GM23338 (cell line): ENCODE measurements around the gene DAPK3. TPM values are rescaled to one million over a fixed set of nuclear protein-coding genes. Genes with fewer than 3 reads are reported as not detected.

ENCODE experiments used
- ATAC-seq: fragments of 200-7000 bp; cut with Tn5 transposase; 3 replicates; pipeline ENCODE4 v1.9.1; 2020
- DNase-seq: peaks from one replicate; pipeline ENCODE4 v3.0.0-alpha.2; 2015; ENCODE audit warnings: low spot score
- H2AFZ ChIP-seq: fragments of 200-600 bp; sonication (generic); 2 replicates; pipeline ENCODE4 v1.8.0; 2016; ENCODE audit warnings: antibody characterized with exemption, mild to moderate bottlenecking, moderate library complexity
- H3F3A ChIP-seq: fragments of 200-600 bp; sonication (generic); replicated peaks from 2 replicates; pipeline ENCODE4 v1.8.0; 2017; ENCODE audit warnings: antibody characterized with exemption, mixed run types, low read depth
- H3K27ac ChIP-seq: fragments of 200-600 bp; sonication (generic); 2 replicates; pipeline ENCODE4 v1.6.1; 2016; ENCODE audit warnings: low read depth
- H3K27me3 ChIP-seq: fragments of 200-600 bp; sonication (generic); 2 replicates; pipeline ENCODE4 v1.8.0; 2016; ENCODE audit warnings: mild to moderate bottlenecking, mixed run types, moderate library complexity; ENCODE audit not compliant: insufficient read depth
- H3K36me3 ChIP-seq: fragments of 200-600 bp; sonication (generic); 2 replicates; pipeline ENCODE4 v1.8.0; 2016; ENCODE audit warnings: mild to moderate bottlenecking; ENCODE audit not compliant: insufficient read depth
- H3K4me1 ChIP-seq: fragments of 200-600 bp; sonication (generic); 2 replicates; pipeline ENCODE4 v1.8.0; 2016; ENCODE audit warnings: mild to moderate bottlenecking, moderate library complexity; ENCODE audit not compliant: insufficient read depth
- H3K4me2 ChIP-seq: fragments of 200-600 bp; sonication (generic); 2 replicates; pipeline ENCODE4 v1.7.1; 2017; ENCODE audit warnings: mixed run types
- H3K4me3 ChIP-seq: fragments of 200-600 bp; sonication (generic); 2 replicates; pipeline ENCODE4 v1.6.1; 2016; ENCODE audit warnings: mixed run types
- H3K79me2 ChIP-seq: fragments of 200-600 bp; sonication (generic); replicated peaks from 2 replicates; pipeline ENCODE4 v1.8.0; 2017; ENCODE audit warnings: mild to moderate bottlenecking; ENCODE audit not compliant: insufficient read depth
- H3K9me2 ChIP-seq: fragments of 200-600 bp; sonication (generic); 2 replicates; pipeline ENCODE4 v1.8.0; 2017; ENCODE audit not compliant: insufficient read depth
- H4K20me1 ChIP-seq: fragments of 200-600 bp; sonication (generic); replicated peaks from 2 replicates; pipeline ENCODE4 v1.8.0; 2017; ENCODE audit warnings: mild to moderate bottlenecking; ENCODE audit not compliant: insufficient read depth
- H3K27ac Mint-ChIP-seq: 2 replicates; pipeline ENCODE4 v1.8.0; 2020; ENCODE audit warnings: inconsistent platforms, mild to moderate bottlenecking, moderate library complexity, mixed read lengths
- H3K27me3 Mint-ChIP-seq: 3 replicates; pipeline ENCODE4 v1.8.0; 2022; ENCODE audit warnings: low read depth, mild to moderate bottlenecking, moderate library complexity, mixed read lengths, inconsistent platforms; ENCODE audit not compliant: insufficient read depth, poor library complexity
- H3K36me3 Mint-ChIP-seq: 3 replicates; pipeline ENCODE4 v1.8.0; 2021; ENCODE audit warnings: low read depth, mild to moderate bottlenecking, inconsistent platforms, moderate library complexity, mixed read lengths
- H3K4me1 Mint-ChIP-seq: 3 replicates; pipeline ENCODE4 v1.8.0; 2020; ENCODE audit warnings: mild to moderate bottlenecking, inconsistent platforms, mixed read lengths
- H3K4me3 Mint-ChIP-seq: 3 replicates; pipeline ENCODE4 v1.8.0; 2021; ENCODE audit warnings: moderate library complexity, mild to moderate bottlenecking, inconsistent platforms, mixed read lengths
- H3K9me3 Mint-ChIP-seq: 3 replicates; pipeline ENCODE4 v1.8.0; 2020; ENCODE audit warnings: moderate library complexity, mild to moderate bottlenecking, inconsistent platforms, mixed read lengths
- CREB1 ChIP-seq: fragments of 250-450 bp; sonication (Bioruptor Pico); IDR thresholded peaks from 2 replicates; pipeline ENCODE4 v1.5.0; 2020; ENCODE audit warnings: low read depth, mild to moderate bottlenecking, moderate library complexity
- CTCF ChIP-seq, 2 experiments: fragments of 200-600 bp in 1 of 2; sonication (generic) in 1 of 2; conservative IDR thresholded peaks; 2 replicates each; pipeline versions ENCODE4 v1.5.1 to v1.6.1; 2016 to 2017; ENCODE audit warnings: antibody characterized with exemption in 2 of 2, low read depth in 2 of 2, mild to moderate bottlenecking in 2 of 2, moderate library complexity in 1 of 2
- ETS1 ChIP-seq: IDR thresholded peaks from 2 replicates; pipeline ENCODE4 v1.6.1; 2016; ENCODE audit warnings: antibody characterized with exemption
- EZH2 ChIP-seq: fragments of 200-600 bp; sonication (generic); IDR thresholded peaks from one replicate; pipeline ENCODE4 v1.8.0; 2017; ENCODE audit warnings: antibody characterized with exemption, mild to moderate bottlenecking, low read depth; ENCODE audit not compliant: unreplicated experiment
- EZH2phosphoT487 ChIP-seq: fragments of 200-600 bp; sonication (generic); IDR thresholded peaks from one replicate; pipeline ENCODE4 v1.8.1; 2018; ENCODE audit warnings: antibody characterized with exemption; ENCODE audit not compliant: unreplicated experiment
- JUNB ChIP-seq: IDR thresholded peaks from one replicate; pipeline ENCODE4 v1.6.1; 2016; ENCODE audit warnings: antibody characterized with exemption; ENCODE audit not compliant: unreplicated experiment
- NANOG ChIP-seq: IDR thresholded peaks from 2 replicates; pipeline ENCODE4 v1.6.1; 2016; ENCODE audit warnings: antibody characterized with exemption, borderline replicate concordance
- POLR2AphosphoS5 ChIP-seq: IDR thresholded peaks from 2 replicates; pipeline ENCODE4 v1.6.1; 2016; ENCODE audit warnings: antibody characterized with exemption, low read depth
- REST ChIP-seq: IDR thresholded peaks from one replicate; pipeline ENCODE4 v1.6.1; 2018; ENCODE audit warnings: antibody characterized with exemption; ENCODE audit not compliant: unreplicated experiment
- STAT1 ChIP-seq: IDR thresholded peaks from one replicate; pipeline ENCODE4 v1.6.1; 2016; ENCODE audit warnings: antibody characterized with exemption; ENCODE audit not compliant: unreplicated experiment
- ZNF114 ChIP-seq: fragments of 250-450 bp; sonication (Bioruptor Pico); IDR thresholded peaks from 2 replicates; pipeline ENCODE4 v1.5.0; 2020; ENCODE audit warnings: mild to moderate bottlenecking, moderate library complexity
- ZNF331 ChIP-seq: fragments of 250-450 bp; sonication (Bioruptor Pico); IDR thresholded peaks from 2 replicates; pipeline ENCODE4 v1.5.0; 2020; ENCODE audit warnings: low read depth, mild to moderate bottlenecking, moderate library complexity
- ZNF462 ChIP-seq: fragments of 250-450 bp; sonication (Bioruptor Pico); IDR thresholded peaks from 2 replicates; pipeline ENCODE4 v1.5.0; 2020; ENCODE audit warnings: mild to moderate bottlenecking, moderate library complexity
- polyA plus RNA-seq: library from polyadenylated mRNA; unstranded; fragments of >200 nt; fragmentation: Nextera tagmentation; extraction: Ambion mirVana; gene quantifications from 2 replicates; pipeline ENCODE4 v1.2.1, GENCODE V29; 2016
- total RNA-seq: library from RNA; depleted of rRNA; stranded (reverse); fragments of >200 nt; shearing (Covaris generic); gene quantifications from 2 replicates; pipeline ENCODE4 v1.2.3, GENCODE V29; 2014

The DAPK3 gene
- total and polyA plus RNA-seq, 2 experiments from 2014 or later, result 32.1 to 95.6 TPM

GRCh38 chr19:3949997-3950859 lies 20.7 kb downstream of the DAPK3 start:
- Histone ChIP-seq H3K27me3 (no peaks in the 10 kb centered on the region), H2AFZ (no peak overlapping the region), H3K4me1 (peaks cover 9% of the 10 kb centered on the region; the same call in 1 of the 2 replicates), H4K20me1 (no peaks in the 10 kb centered on the region; the same call in 1 of the 2 replicates), H3K4me3 (no peak overlapping the region), H3K36me3 (no peaks in the 10 kb centered on the region; the same call in 1 of the 2 replicates), H3K27ac (no peak overlapping the region), H3K79me2 (no peaks in the 10 kb centered on the region), H3K4me2 (no peak overlapping the region), H3K9me2 (no peaks in the 10 kb centered on the region), H3F3A (0 out of 2 replicates have a peak, but pooled peaks cover 3% of the 10 kb centered on the region)
- no peak; the same call in 1 of the 3 replicates for ATAC-seq
- no peak for TF ChIP-seq EZH2
- TF ChIP-seq ZNF114 (CRISPR knock-in tag), result no peak
- no peak for TF ChIP-seq STAT1
- no peak for TF ChIP-seq ZNF331
- no peak for TF ChIP-seq JUNB
- no peak for TF ChIP-seq REST
- no peak for TF ChIP-seq EZH2phosphoT487
- TF ChIP-seq NANOG, result no peak
- TF ChIP-seq ZNF462 (CRISPR knock-in tag), result no peak
- TF ChIP-seq CTCF (conservative IDR thresholded peaks at IDR 0.05; ENCODE audit: low read depth in 2 of 2), result no peak
- no peak for TF ChIP-seq ETS1
- TF ChIP-seq CREB1, result no peak
- no peak for TF ChIP-seq POLR2AphosphoS5
- H3K4me3 Mint-ChIP-seq, result no peak overlapping the region
- no peak for DNase-seq
- peaks cover 9% of the 10 kb centered on the region; the same call in 2 of the 3 replicates for H3K4me1 Mint-ChIP-seq
- peaks cover 3% of the 10 kb centered on the region; the same call in 2 of the 3 replicates for H3K36me3 Mint-ChIP-seq
- peaks cover 16% of the 10 kb centered on the region for H3K27me3 Mint-ChIP-seq
- no peak overlapping the region for H3K27ac Mint-ChIP-seq
- no peaks in the 10 kb centered on the region; the same call in 1 of the 3 replicates for H3K9me3 Mint-ChIP-seq
